ENCODE data around the gene BRD4.

The BRD4 gene

GRCh38 chr19:15213715-15214381 is 118.5 kb downstream of the BRD4 start:
- Histone ChIP-seq H3K79me2 (ENCODE audit: control insufficient read depth, low read length) (no peaks in the 10 kb centered on the region), H4K20me1 (ENCODE audit: control insufficient read depth, insufficient read depth, low read depth, low read length) (no peaks in the 10 kb centered on the region), H3K4me2 (ENCODE audit: low read length) (no peak overlapping the region), H3F3A (ENCODE audit: control insufficient read depth, insufficient read depth) (no peaks in the 10 kb centered on the region), H3K9me2 (replicated peaks; ENCODE audit: control insufficient read depth, low read length) (no peaks in the 10 kb centered on the region), H3K4me1 (ENCODE audit: control insufficient read depth, low read length) (no peaks in the 10 kb centered on the region), H3K27ac (ENCODE audit: low read depth, low read length) (no peak overlapping the region), H3K4me3 (ENCODE audit: low read length) (no peak overlapping the region), H3K9me3 (ENCODE audit: control insufficient read depth, insufficient read depth, low read length) (no peaks in the 10 kb centered on the region), H3K27me3 (ENCODE audit: control insufficient read depth, low read length) (no peaks in the 10 kb centered on the region), H3K36me3 (ENCODE audit: control insufficient read depth, low read length) (no peaks in the 10 kb centered on the region)
- no peak for TF ChIP-seq EZH2phosphoT487 (IDR thresholded peaks at IDR 0.05; ENCODE audit: borderline replicate concordance, low read length)
- TF ChIP-seq, protein P1, sequence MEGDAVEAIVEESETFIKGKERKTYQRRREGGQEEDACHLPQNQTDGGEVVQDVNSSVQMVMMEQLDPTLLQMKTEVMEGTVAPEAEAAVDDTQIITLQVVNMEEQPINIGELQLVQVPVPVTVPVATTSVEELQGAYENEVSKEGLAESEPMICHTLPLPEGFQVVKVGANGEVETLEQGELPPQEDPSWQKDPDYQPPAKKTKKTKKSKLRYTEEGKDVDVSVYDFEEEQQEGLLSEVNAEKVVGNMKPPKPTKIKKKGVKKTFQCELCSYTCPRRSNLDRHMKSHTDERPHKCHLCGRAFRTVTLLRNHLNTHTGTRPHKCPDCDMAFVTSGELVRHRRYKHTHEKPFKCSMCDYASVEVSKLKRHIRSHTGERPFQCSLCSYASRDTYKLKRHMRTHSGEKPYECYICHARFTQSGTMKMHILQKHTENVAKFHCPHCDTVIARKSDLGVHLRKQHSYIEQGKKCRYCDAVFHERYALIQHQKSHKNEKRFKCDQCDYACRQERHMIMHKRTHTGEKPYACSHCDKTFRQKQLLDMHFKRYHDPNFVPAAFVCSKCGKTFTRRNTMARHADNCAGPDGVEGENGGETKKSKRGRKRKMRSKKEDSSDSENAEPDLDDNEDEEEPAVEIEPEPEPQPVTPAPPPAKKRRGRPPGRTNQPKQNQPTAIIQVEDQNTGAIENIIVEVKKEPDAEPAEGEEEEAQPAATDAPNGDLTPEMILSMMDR (IDR thresholded peaks at IDR 0.05; ENCODE audit: low read depth, low read length, poor library complexity, severe bottlenecking) = no peak

- no peaks in the 10 kb centered on the region for H3K9me3 ChIP-seq (ENCODE audit: control insufficient read depth, insufficient read depth, low read length)
- H3K4me3 ChIP-seq (ENCODE audit: low read length) = no peak overlapping the region
- H3K27ac ChIP-seq (ENCODE audit: low read depth, low read length) = no peak overlapping the region
- H3K27me3 ChIP-seq (ENCODE audit: control insufficient read depth, low read length) = no peaks in the 10 kb centered on the region
- TF ChIP-seq EZH2phosphoT487 (IDR thresholded peaks at IDR 0.05; ENCODE audit: borderline replicate concordance, low read length) = no peak
- TF ChIP-seq, protein P1 (IDR thresholded peaks at IDR 0.05; ENCODE audit: low read depth, low read length, poor library complexity, severe bottlenecking) = no peak
- no peaks in the 10 kb centered on the region for H3F3A ChIP-seq (ENCODE audit: control insufficient read depth, insufficient read depth)
- H3K36me3 ChIP-seq (ENCODE audit: control insufficient read depth, low read length) = no peaks in the 10 kb centered on the region
- H3K4me2 ChIP-seq (ENCODE audit: low read length) = no peak overlapping the region
- no peaks in the 10 kb centered on the region for H3K79me2 ChIP-seq (ENCODE audit: control insufficient read depth, low read length)
- H3K4me1 ChIP-seq (ENCODE audit: control insufficient read depth, low read length) = no peaks in the 10 kb centered on the region
- no peaks in the 10 kb centered on the region for H4K20me1 ChIP-seq (ENCODE audit: control insufficient read depth, insufficient read depth, low read depth, low read length)
- no peaks in the 10 kb centered on the region for H3K9me2 ChIP-seq (replicated peaks; ENCODE audit: control insufficient read depth, low read length)
Measured at GRCh38 chr19:15212711-15213110, 119.6 kb downstream of the BRD4 start.

GRCh38 chr19:15210323-15210781 is 122.0 kb downstream of the BRD4 start:
- no peak overlapping the region for H3K4me2 ChIP-seq (ENCODE audit: low read length)
- no peaks in the 10 kb centered on the region for H4K20me1 ChIP-seq (ENCODE audit: control insufficient read depth, insufficient read depth, low read depth, low read length)
- no peaks in the 10 kb centered on the region for H3F3A ChIP-seq (ENCODE audit: control insufficient read depth, insufficient read depth)
- no peaks in the 10 kb centered on the region for H3K9me3 ChIP-seq (ENCODE audit: control insufficient read depth, insufficient read depth, low read length)
- no peaks in the 10 kb centered on the region for H3K36me3 ChIP-seq (ENCODE audit: control insufficient read depth, low read length)
- no peaks in the 10 kb centered on the region for H3K79me2 ChIP-seq (ENCODE audit: control insufficient read depth, low read length)
- H3K4me3 ChIP-seq (ENCODE audit: low read length) = no peak overlapping the region
- no peaks in the 10 kb centered on the region for H3K9me2 ChIP-seq (replicated peaks; ENCODE audit: control insufficient read depth, low read length)
- H3K4me1 ChIP-seq (ENCODE audit: control insufficient read depth, low read length) = no peaks in the 10 kb centered on the region
- no peaks in the 10 kb centered on the region for H3K27me3 ChIP-seq (ENCODE audit: control insufficient read depth, low read length)
- no peak for TF ChIP-seq EZH2phosphoT487 (IDR thresholded peaks at IDR 0.05; ENCODE audit: borderline replicate concordance, low read length)
- TF ChIP-seq, protein P1 (IDR thresholded peaks at IDR 0.05; ENCODE audit: low read depth, low read length, poor library complexity, severe bottlenecking) = no peak
- no peak overlapping the region for H3K27ac ChIP-seq (ENCODE audit: low read depth, low read length)

All from DOHH2 (cell line).